DOHH2 (cell line): ENCODE results near the gene AAGAB.

ENCODE experiments used
- H3F3A ChIP-seq: fragments of 200-600 bp; sonication (generic), shearing (Covaris generic); 2 replicates; pipeline ENCODE4 v1.6.0; 2016; ENCODE audit warnings: antibody characterized with exemption, mild to moderate bottlenecking; ENCODE audit not compliant: control insufficient read depth, insufficient read depth
- H3K27ac ChIP-seq: fragments of 200-600 bp; sonication (generic); 2 replicates; pipeline ENCODE4 v1.5.1; 2014; ENCODE audit warnings: low read depth, mild to moderate bottlenecking, low read length, moderate library complexity
- H3K27me3 ChIP-seq: fragments of 200-600 bp; sonication (generic); 2 replicates; pipeline ENCODE4 v1.6.1; 2014; ENCODE audit warnings: mild to moderate bottlenecking, low read length, mixed read lengths; ENCODE audit not compliant: control insufficient read depth
- H3K36me3 ChIP-seq: fragments of 200-600 bp; sonication (generic); 2 replicates; pipeline ENCODE4 v1.6.1; 2014; ENCODE audit warnings: mild to moderate bottlenecking, low read length, moderate library complexity, mixed read lengths; ENCODE audit not compliant: control insufficient read depth
- H3K4me1 ChIP-seq: fragments of 200-600 bp; sonication (generic); 2 replicates; pipeline ENCODE4 v1.6.1; 2014; ENCODE audit warnings: mild to moderate bottlenecking, low read length, mixed read lengths; ENCODE audit not compliant: control insufficient read depth
- H3K4me2 ChIP-seq: fragments of 200-600 bp; sonication (generic); 2 replicates; pipeline ENCODE4 v1.6.0; 2014; ENCODE audit warnings: mild to moderate bottlenecking, low read length, moderate library complexity
- H3K4me3 ChIP-seq: fragments of 200-600 bp; sonication (generic); 2 replicates; pipeline ENCODE4 v1.5.1; 2014; ENCODE audit warnings: mild to moderate bottlenecking, low read length, mixed read lengths
- H3K79me2 ChIP-seq: fragments of 200-600 bp; sonication (generic); 2 replicates; pipeline ENCODE4 v1.6.1; 2014; ENCODE audit warnings: mild to moderate bottlenecking, low read length, mixed read lengths; ENCODE audit not compliant: control insufficient read depth
- H3K9me2 ChIP-seq: fragments of 200-600 bp; sonication (generic); replicated peaks from 2 replicates; pipeline ENCODE4 v1.6.1; 2014; ENCODE audit warnings: mild to moderate bottlenecking, low read length, mixed read lengths; ENCODE audit not compliant: control insufficient read depth
- H3K9me3 ChIP-seq: fragments of 200-600 bp; sonication (generic); 2 replicates; pipeline ENCODE4 v1.6.1; 2014; ENCODE audit warnings: antibody characterized with exemption, low read length, mixed read lengths; ENCODE audit not compliant: control insufficient read depth, insufficient read depth
- H4K20me1 ChIP-seq: fragments of 200-600 bp; sonication (generic); 2 replicates; pipeline ENCODE4 v1.6.0; 2014; ENCODE audit warnings: low read depth, mild to moderate bottlenecking, antibody characterized with exemption, low read length, moderate library complexity; ENCODE audit not compliant: control insufficient read depth, insufficient read depth
- CTCF ChIP-seq: fragments of 200-600 bp; sonication (generic); IDR thresholded peaks from one replicate; pipeline ENCODE4 v1.5.1; 2014; ENCODE audit warnings: antibody characterized with exemption, mild to moderate bottlenecking, low read depth, low read length; ENCODE audit not compliant: poor library complexity, severe bottlenecking
- EZH2phosphoT487 ChIP-seq: fragments of 200-600 bp; sonication (generic); IDR thresholded peaks from 2 replicates; pipeline ENCODE4 v1.6.1; 2017; ENCODE audit warnings: borderline replicate concordance, mild to moderate bottlenecking, antibody characterized with exemption, low read length, moderate library complexity, mixed read lengths

AAGAB gene

GRCh38 chr15:67256051-67256450 is 1.6 kb upstream of the AAGAB start:
- TF ChIP-seq CTCF = no peak
- TF ChIP-seq EZH2phosphoT487 = no peak
- no peak overlapping the region for H3K27ac ChIP-seq
- peaks cover 3% of the 10 kb centered on the region; the same call in 1 of the 2 replicates for H3K27me3 ChIP-seq
- no peak overlapping the region for H3K4me3 ChIP-seq
- H3K36me3 ChIP-seq = 0 out of 2 replicates have a peak, but pooled peaks cover 4% of the 10 kb centered on the region
- peaks cover 32% of the 10 kb centered on the region for H3K4me1 ChIP-seq
- H3K4me2 ChIP-seq = peak overlapping the region; percentile 74; the same call in 1 of the 2 replicates
- no peaks in the 10 kb centered on the region for H3K9me2 ChIP-seq
- no peaks in the 10 kb centered on the region for H3K9me3 ChIP-seq
- peaks cover 33% of the 10 kb centered on the region for H3K79me2 ChIP-seq
- 0 out of 2 replicates have a peak, but pooled peaks cover 2% of the 10 kb centered on the region for H4K20me1 ChIP-seq
- peaks cover 3% of the 10 kb centered on the region; the same call in 1 of the 2 replicates for H3F3A ChIP-seq

GRCh38 chr15:67253549-67254237 is 768 bp downstream of the AAGAB start:
- 0 out of 2 replicates have a peak, but pooled peaks cover 2% of the 10 kb centered on the region for H4K20me1 ChIP-seq
- H3K9me2 ChIP-seq = no peaks in the 10 kb centered on the region
- H3K4me3 ChIP-seq = peak overlapping the region; percentile 80
- H3K4me2 ChIP-seq = peak overlapping the region; percentile 74
- peaks cover 54% of the 10 kb centered on the region for H3K79me2 ChIP-seq
- H3K4me1 ChIP-seq = peaks cover 24% of the 10 kb centered on the region
- no peak for TF ChIP-seq CTCF
- TF ChIP-seq EZH2phosphoT487 = no peak
- H3K36me3 ChIP-seq = 0 out of 2 replicates have a peak, but pooled peaks cover 4% of the 10 kb centered on the region
- H3F3A ChIP-seq = peaks cover 3% of the 10 kb centered on the region; the same call in 1 of the 2 replicates
- no peaks in the 10 kb centered on the region for H3K9me3 ChIP-seq
- peak overlapping the region; percentile 59 for H3K27ac ChIP-seq
- H3K27me3 ChIP-seq = peaks cover 3% of the 10 kb centered on the region; the same call in 1 of the 2 replicates

GRCh38 chr15:67253101-67253500 is 1.4 kb downstream of the AAGAB start:
- Histone ChIP-seq H4K20me1 (0 out of 2 replicates have a peak, but pooled peaks cover 2% of the 10 kb centered on the region), H3K36me3 (peaks cover 7% of the 10 kb centered on the region; the same call in 1 of the 2 replicates), H3K9me3 (no peaks in the 10 kb centered on the region), H3K4me1 (peaks cover 24% of the 10 kb centered on the region), H3K27me3 (peaks cover 3% of the 10 kb centered on the region; the same call in 1 of the 2 replicates), H3K27ac (no peak overlapping the region), H3K9me2 (no peaks in the 10 kb centered on the region), H3K4me3 (peak overlapping the region; percentile 80), H3K79me2 (peaks cover 60% of the 10 kb centered on the region), H3K4me2 (peak overlapping the region; percentile 74), H3F3A (peaks cover 3% of the 10 kb centered on the region; the same call in 1 of the 2 replicates)
- no peak for TF ChIP-seq CTCF
- no peak for TF ChIP-seq EZH2phosphoT487
